ENCODE measurements around the gene PCDH11Y.
"Not testable (repeated sequence)": the region's sequence is repeated elsewhere in the genome, so short reads cannot be mapped to it uniquely, and the experiment has no call there.

GRCh38 chrY:5083017-5083416 lies 82.9 kb downstream of the PCDH11Y start:
- not testable (repeated sequence) for TF ChIP-seq POLR2A (IDR thresholded peaks at IDR 0.05); CTCF (IDR thresholded peaks at IDR 0.05 in 8 of 11, conservative IDR thresholded peaks at IDR 0.05 in 3 of 11)

Measured in spleen (tissue), 7 donors.